ENCODE measurements around the gene F13A1. TPM values are rescaled to one million over a fixed set of nuclear protein-coding genes. Genes with fewer than 3 reads are reported as not detected.

The F13A1 gene
- total RNA-seq, 3 donors from 2014 or later (not counting 1 experiment from before 2014, with no cell fraction given), result 6.6 to 32.5 (median 16.1) TPM

- intact Hi-C loops (cut with micrococcal nuclease), result no loop called here
- Mint-ChIP-seq H3K27ac (no peak overlapping the region), H3K4me3 (no peak overlapping the region), H3K4me1 (no peaks in the 10 kb centered on the region), H3K9me3 (no peaks in the 10 kb centered on the region), H3K36me3 (no peaks in the 10 kb centered on the region), H3K27me3 (ENCODE audit: low read depth in 2 of 2) (peaks cover 10 to 17% of the 10 kb centered on the region in 2 donors)
- DNase-seq, result no peak
- ATAC-seq, result no peak
- H3K4me1 ChIP-seq (ENCODE audit: control insufficient read depth, insufficient read depth, low read length), result no peaks in the 10 kb centered on the region
- no peak overlapping the region for H3K27ac ChIP-seq (ENCODE audit: low read length)
- H3K4me3 ChIP-seq (ENCODE audit: low read length), result no peak overlapping the region
- 74% methylated on average over 2 of the region's 4 CpGs for WGBS (ENCODE audit: insufficient coverage)
- TF ChIP-seq CTCF (IDR thresholded peaks at IDR 0.05), result no peak
- no peaks in the 10 kb centered on the region for H3K27me3 ChIP-seq (ENCODE audit: control insufficient read depth, insufficient read depth, low read length)
- no peaks in the 10 kb centered on the region for H3K9me3 ChIP-seq (ENCODE audit: control insufficient read depth, insufficient read depth, low read length)
- no peaks in the 10 kb centered on the region for H3K36me3 ChIP-seq (ENCODE audit: control insufficient read depth, insufficient read depth, low read length)
Observed at GRCh38 chr6:6164367-6164766, 156.1 kb downstream of the F13A1 start.

GRCh38 chr6:6154335-6154734, 166.1 kb downstream of the F13A1 start:
- no peaks in the 10 kb centered on the region for H3K27me3 ChIP-seq (ENCODE audit: control insufficient read depth, insufficient read depth, low read length)
- no peak overlapping the region for H3K27ac Mint-ChIP-seq
- 91% methylated on average over 3 of the region's 3 CpGs for WGBS (ENCODE audit: insufficient coverage)
- peaks cover 17 to 37% of the 10 kb centered on the region in 2 donors for H3K27me3 Mint-ChIP-seq (ENCODE audit: low read depth in 2 of 2)
- no peaks in the 10 kb centered on the region for H3K36me3 ChIP-seq (ENCODE audit: control insufficient read depth, insufficient read depth, low read length)
- intact Hi-C loops (cut with micrococcal nuclease), result no loop called here
- no peaks in the 10 kb centered on the region for H3K36me3 Mint-ChIP-seq
- H3K4me1 ChIP-seq (ENCODE audit: control insufficient read depth, insufficient read depth, low read length), result no peaks in the 10 kb centered on the region
- H3K4me3 ChIP-seq (ENCODE audit: low read length), result no peak overlapping the region
- H3K9me3 Mint-ChIP-seq, result no peaks in the 10 kb centered on the region
- no peaks in the 10 kb centered on the region for H3K4me1 Mint-ChIP-seq
- DNase-seq (no peak), ATAC-seq (no peak)
- H3K27ac ChIP-seq (ENCODE audit: low read length), result no peak overlapping the region
- no peak for TF ChIP-seq CTCF (IDR thresholded peaks at IDR 0.05)
- H3K9me3 ChIP-seq (ENCODE audit: control insufficient read depth, insufficient read depth, low read length), result no peaks in the 10 kb centered on the region
- no peak overlapping the region for H3K4me3 Mint-ChIP-seq

GRCh38 chr6:6152060-6152459, 168.4 kb downstream of the F13A1 start:
- Histone ChIP-seq H3K4me1 (ENCODE audit: control insufficient read depth, insufficient read depth, low read length) (no peaks in the 10 kb centered on the region), H3K27me3 (ENCODE audit: control insufficient read depth, insufficient read depth, low read length) (no peaks in the 10 kb centered on the region), H3K9me3 (ENCODE audit: control insufficient read depth, insufficient read depth, low read length) (no peaks in the 10 kb centered on the region), H3K4me3 (ENCODE audit: low read length) (no peak overlapping the region), H3K36me3 (ENCODE audit: control insufficient read depth, insufficient read depth, low read length) (no peaks in the 10 kb centered on the region), H3K27ac (ENCODE audit: low read length) (no peak overlapping the region)
- no peak for TF ChIP-seq CTCF (IDR thresholded peaks at IDR 0.05)
- no peak for ATAC-seq
- Mint-ChIP-seq H3K36me3 (no peaks in the 10 kb centered on the region), H3K9me3 (no peaks in the 10 kb centered on the region), H3K27me3 (ENCODE audit: low read depth in 2 of 2) (peaks cover 13 to 41% of the 10 kb centered on the region in 2 donors), H3K27ac (no peak overlapping the region), H3K4me1 (no peaks in the 10 kb centered on the region), H3K4me3 (no peak overlapping the region)
- 69% methylated on average over 5 of the region's 6 CpGs for WGBS (ENCODE audit: insufficient coverage)
- no peak for DNase-seq
- intact Hi-C loops (cut with micrococcal nuclease), result no loop called here

- H3K4me1 ChIP-seq (ENCODE audit: control insufficient read depth, insufficient read depth, low read length), result no peaks in the 10 kb centered on the region
- no peaks in the 10 kb centered on the region for H3K9me3 ChIP-seq (ENCODE audit: control insufficient read depth, insufficient read depth, low read length)
- H3K4me3 ChIP-seq (ENCODE audit: low read length), result no peak overlapping the region
- no peaks in the 10 kb centered on the region for H3K9me3 Mint-ChIP-seq
- ATAC-seq, result no peak
- H3K27ac Mint-ChIP-seq, result no peak overlapping the region
- no peak overlapping the region for H3K27ac ChIP-seq (ENCODE audit: low read length)
- no peaks in the 10 kb centered on the region for H3K4me1 Mint-ChIP-seq
- no peaks in the 10 kb centered on the region for H3K27me3 ChIP-seq (ENCODE audit: control insufficient read depth, insufficient read depth, low read length)
- intact Hi-C loops (cut with micrococcal nuclease), result no loop called here
- H3K36me3 Mint-ChIP-seq, result no peaks in the 10 kb centered on the region
- no peaks in the 10 kb centered on the region for H3K36me3 ChIP-seq (ENCODE audit: control insufficient read depth, insufficient read depth, low read length)
- TF ChIP-seq CTCF (IDR thresholded peaks at IDR 0.05), result no peak
- H3K27me3 Mint-ChIP-seq (ENCODE audit: low read depth in 2 of 2), result peaks cover 21 to 34% of the 10 kb centered on the region in 2 donors
- DNase-seq, result no peak
- 80% methylated on average over 7 of the region's 7 CpGs for WGBS (ENCODE audit: insufficient coverage)
- H3K4me3 Mint-ChIP-seq, result no peak overlapping the region
Observed at GRCh38 chr6:6148192-6148815, 172.2 kb downstream of the F13A1 start.
